HEK293 (cell line): ENCODE data around the gene CHRM4.

Experiments
- CTCF ChIA-PET: fragments of 350-600 bp; formaldehyde crosslinking; extraction: SDS; loops from one replicate; lab custom pipeline; 2021; ENCODE audit warnings: antibody characterized with exemption; lab: Yijun Ruan, JAX
- POLR2A ChIA-PET: fragments of 300-600 bp; formaldehyde crosslinking; extraction: SDS; loops from one replicate; lab custom pipeline; 2020; ENCODE audit warnings: antibody characterized with exemption, inconsistent platforms; lab: Yijun Ruan, JAX
- H3K27ac ChIP-seq: fragments of 200-500 bp; sonication (Bioruptor generic); 2 replicates; pipeline ENCODE4 v1.5.1; 2014; ENCODE audit warnings: low read depth, low read length, control low read depth, inconsistent platforms; ENCODE audit errors: extremely low read depth
- H3K36me3 ChIP-seq, 2 experiments: fragments of 200-500 bp in 1 of 2; sonication (Bioruptor generic) in 1 of 2; 1 replicate in 1 of 2; 2 replicates in 1 of 2; pipeline ENCODE4 v1.5.1; 2014 to 2017; ENCODE audit warnings: inconsistent platforms in 2 of 2, low read length in 2 of 2; ENCODE audit not compliant: control insufficient read depth in 2 of 2, insufficient read depth in 1 of 2
- H3K4me1 ChIP-seq: fragments of 200-500 bp; sonication (Bioruptor generic); 2 replicates; pipeline ENCODE4 v1.5.1; 2014; ENCODE audit warnings: mild to moderate bottlenecking, low read length, inconsistent platforms; ENCODE audit not compliant: control insufficient read depth, insufficient read depth
- H3K4me3 ChIP-seq: 2 replicates; pipeline ENCODE4 v1.5.1; 2011; ENCODE audit warnings: low read depth, mild to moderate bottlenecking, control low read depth, low read length, moderate library complexity
- H3K9me3 ChIP-seq: fragments of 200-500 bp; sonication (Bioruptor generic); 2 replicates; pipeline ENCODE4 v1.5.1; 2014; ENCODE audit warnings: low read depth, low read length, inconsistent platforms; ENCODE audit not compliant: control insufficient read depth, insufficient read depth
- EGR2 ChIP-seq: fragments of 450-650 bp; formaldehyde crosslinking; IDR thresholded peaks from 2 replicates; pipeline ENCODE4 v1.5.1; 2016; ENCODE audit warnings: low read depth, missing biosample characterization, missing genetic modification characterization
- HOXC10 ChIP-seq: sonication (generic); formaldehyde crosslinking; IDR thresholded peaks from 2 replicates; pipeline ENCODE4 v1.8.1; 2023; ENCODE audit warnings: mild to moderate bottlenecking, missing genetic modification reagents
- KLF1 ChIP-seq: fragments of 450-650 bp; formaldehyde crosslinking; IDR thresholded peaks from 2 replicates; pipeline ENCODE4 v1.5.1; 2016; ENCODE audit warnings: missing biosample characterization, missing genetic modification characterization
- OSR2 ChIP-seq: fragments of 450-650 bp; formaldehyde crosslinking; IDR thresholded peaks from 2 replicates; pipeline ENCODE4 v1.5.1; 2016; ENCODE audit warnings: missing biosample characterization, missing genetic modification characterization
- SCRT2 ChIP-seq: fragments of 450-650 bp; formaldehyde crosslinking; IDR thresholded peaks from 2 replicates; pipeline ENCODE4 v1.5.1; 2016; ENCODE audit warnings: missing biosample characterization, missing genetic modification characterization
- SP2 ChIP-seq: fragments of 450-650 bp; formaldehyde crosslinking; IDR thresholded peaks from 2 replicates; pipeline ENCODE4 v1.5.1; 2016; ENCODE audit warnings: missing biosample characterization, missing genetic modification characterization
- SP7 ChIP-seq: fragments of 450-650 bp; formaldehyde crosslinking; IDR thresholded peaks from 2 replicates; pipeline ENCODE4 v1.5.1; 2016; ENCODE audit warnings: missing biosample characterization, missing genetic modification characterization
- TRIM28 ChIP-seq: IDR thresholded peaks from 2 replicates; pipeline ENCODE4 v1.6.1; 2011; ENCODE audit warnings: low read length, control low read depth, borderline replicate concordance
- ZBTB17 ChIP-seq: fragments of 450-650 bp; formaldehyde crosslinking; IDR thresholded peaks from 2 replicates; pipeline ENCODE4 v1.5.1; 2016; ENCODE audit warnings: missing biosample characterization, missing genetic modification characterization
- ZFHX2 ChIP-seq: fragments of 450-650 bp; formaldehyde crosslinking; conservative IDR thresholded peaks from 2 replicates; pipeline ENCODE4 v1.5.1; 2016; ENCODE audit warnings: missing biosample characterization, missing genetic modification characterization
- ZIC2 ChIP-seq: fragments of 450-650 bp; formaldehyde crosslinking; IDR thresholded peaks from 2 replicates; pipeline ENCODE4 v1.5.1; 2016; ENCODE audit warnings: missing biosample characterization, missing genetic modification characterization
- ZNF10 ChIP-seq: fragments of 450-650 bp; formaldehyde crosslinking; IDR thresholded peaks from 2 replicates; pipeline ENCODE4 v1.5.1; 2017; ENCODE audit warnings: missing biosample characterization, missing genetic modification characterization
- ZNF121 ChIP-seq: fragments of 450-650 bp; formaldehyde crosslinking; IDR thresholded peaks from 2 replicates; pipeline ENCODE4 v1.5.1; 2016; ENCODE audit warnings: missing biosample characterization, missing genetic modification characterization
- ZNF155 ChIP-seq: fragments of 450-650 bp; formaldehyde crosslinking; IDR thresholded peaks from 2 replicates; pipeline ENCODE4 v1.5.1; 2016; ENCODE audit warnings: missing biosample characterization, missing genetic modification characterization
- ZNF19 ChIP-seq: fragments of 450-650 bp; formaldehyde crosslinking; IDR thresholded peaks from 2 replicates; pipeline ENCODE4; 2016; ENCODE audit warnings: missing biosample characterization, missing genetic modification characterization, low read depth
- ZNF239 ChIP-seq: fragments of 450-650 bp; formaldehyde crosslinking; IDR thresholded peaks from 2 replicates; pipeline ENCODE4 v1.5.1; 2016; ENCODE audit warnings: missing biosample characterization, missing genetic modification characterization
- ZNF302 ChIP-seq: fragments of 450-650 bp; formaldehyde crosslinking; IDR thresholded peaks from 2 replicates; pipeline ENCODE4 v1.5.1; 2016; ENCODE audit warnings: missing biosample characterization, missing genetic modification characterization, low read depth
- ZNF416 ChIP-seq: fragments of 450-650 bp; formaldehyde crosslinking; IDR thresholded peaks from 2 replicates; pipeline ENCODE4 v1.5.1; 2016; ENCODE audit warnings: missing biosample characterization, missing genetic modification characterization
- ZNF48 ChIP-seq: fragments of 450-650 bp; formaldehyde crosslinking; IDR thresholded peaks from 2 replicates; pipeline ENCODE4 v1.5.1; 2016; ENCODE audit warnings: missing biosample characterization, missing genetic modification characterization
- ZNF501 ChIP-seq: fragments of 450-650 bp; formaldehyde crosslinking; IDR thresholded peaks from 2 replicates; pipeline ENCODE4 v1.5.1; 2016; ENCODE audit warnings: missing biosample characterization, missing genetic modification characterization
- ZNF510 ChIP-seq: fragments of 450-650 bp; formaldehyde crosslinking; IDR thresholded peaks from 2 replicates; pipeline ENCODE4 v1.5.1; 2018; ENCODE audit warnings: mild to moderate bottlenecking, missing genetic modification characterization, missing biosample characterization; ENCODE audit not compliant: insufficient replicate concordance
- ZNF521 ChIP-seq: fragments of 450-650 bp; formaldehyde crosslinking; IDR thresholded peaks from 2 replicates; pipeline ENCODE4 v1.5.1; 2017; ENCODE audit warnings: missing biosample characterization, mild to moderate bottlenecking, missing genetic modification characterization
- ZNF621 ChIP-seq: fragments of 450-650 bp; formaldehyde crosslinking; IDR thresholded peaks from 2 replicates; pipeline ENCODE4 v1.5.1; 2017; ENCODE audit warnings: missing biosample characterization, missing genetic modification characterization
- ZNF768 ChIP-seq: fragments of 450-650 bp; formaldehyde crosslinking; IDR thresholded peaks from 2 replicates; pipeline ENCODE4 v1.5.1; 2018; ENCODE audit warnings: missing biosample characterization, mild to moderate bottlenecking, missing genetic modification characterization
- ZNF776 ChIP-seq: fragments of 450-650 bp; formaldehyde crosslinking; IDR thresholded peaks from 2 replicates; pipeline ENCODE4 v1.5.0; 2017; ENCODE audit warnings: missing biosample characterization, missing genetic modification characterization, borderline replicate concordance
- ZNF830 ChIP-seq: fragments of 450-650 bp; IDR thresholded peaks from 2 replicates; pipeline ENCODE4 v1.5.0; 2018; ENCODE audit warnings: missing biosample characterization, missing genetic modification characterization, low read depth, mild to moderate bottlenecking, moderate library complexity
- ZXDB ChIP-seq: fragments of 450-650 bp; formaldehyde crosslinking; IDR thresholded peaks from 2 replicates; pipeline ENCODE4 v1.5.1; 2016; ENCODE audit warnings: missing biosample characterization, missing genetic modification characterization
- TF ChIP-seq, protein P1 (sequence below): fragments of 450-650 bp; formaldehyde crosslinking; IDR thresholded peaks from 2 replicates; pipeline ENCODE4 v1.5.1; 2016; ENCODE audit warnings: missing biosample characterization, missing genetic modification characterization
- TF ChIP-seq, protein P2 (sequence below): IDR thresholded peaks from 2 replicates; pipeline ENCODE4 v1.6.1; 2011; ENCODE audit warnings: mild to moderate bottlenecking, low read depth, low read length, borderline replicate concordance
- TF ChIP-seq, protein P3 (sequence below): fragments of 450-650 bp; formaldehyde crosslinking; IDR thresholded peaks from 2 replicates; pipeline ENCODE4; 2016; ENCODE audit warnings: missing biosample characterization, missing genetic modification characterization
- TF ChIP-seq, protein P4 (sequence below): fragments of 450-650 bp; formaldehyde crosslinking; optimal IDR thresholded peaks from 2 replicates; pipeline ENCODE3; 2016; ENCODE audit warnings: missing biosample characterization, mild to moderate bottlenecking, missing genetic modification characterization
- TF ChIP-seq, protein P5 (sequence below): fragments of 450-650 bp; formaldehyde crosslinking; IDR thresholded peaks from 2 replicates; pipeline ENCODE4 v1.5.1; 2016; ENCODE audit warnings: missing biosample characterization, missing genetic modification characterization

CHRM4 gene

DNA sequence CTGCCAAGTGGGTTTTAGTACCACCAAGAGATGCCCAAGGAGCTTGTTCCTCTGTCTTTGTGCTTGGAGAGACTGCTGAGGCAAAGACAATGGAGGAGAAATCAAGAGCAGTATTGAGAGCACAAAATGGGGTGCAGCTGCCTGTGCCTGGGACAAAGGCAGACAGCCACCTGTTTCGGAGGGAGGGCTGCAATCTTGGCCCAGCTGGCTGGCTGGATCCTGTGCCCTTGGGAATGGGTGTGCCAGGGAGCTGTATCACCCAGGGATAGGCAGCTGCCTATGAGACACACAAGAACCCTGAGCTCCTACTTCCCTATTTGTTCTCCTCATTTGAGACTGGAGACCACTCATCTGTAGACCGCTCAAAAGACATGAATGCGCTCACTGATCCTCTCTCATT lies 23.3 kb upstream of the CHRM4 start:
- no peak for TF ChIP-seq ZNF19 (tag by site-specific recombination)
- no peak for TF ChIP-seq HOXC10
- TF ChIP-seq ZNF416 (tag by site-specific recombination): no peak
- TF ChIP-seq, protein P1, sequence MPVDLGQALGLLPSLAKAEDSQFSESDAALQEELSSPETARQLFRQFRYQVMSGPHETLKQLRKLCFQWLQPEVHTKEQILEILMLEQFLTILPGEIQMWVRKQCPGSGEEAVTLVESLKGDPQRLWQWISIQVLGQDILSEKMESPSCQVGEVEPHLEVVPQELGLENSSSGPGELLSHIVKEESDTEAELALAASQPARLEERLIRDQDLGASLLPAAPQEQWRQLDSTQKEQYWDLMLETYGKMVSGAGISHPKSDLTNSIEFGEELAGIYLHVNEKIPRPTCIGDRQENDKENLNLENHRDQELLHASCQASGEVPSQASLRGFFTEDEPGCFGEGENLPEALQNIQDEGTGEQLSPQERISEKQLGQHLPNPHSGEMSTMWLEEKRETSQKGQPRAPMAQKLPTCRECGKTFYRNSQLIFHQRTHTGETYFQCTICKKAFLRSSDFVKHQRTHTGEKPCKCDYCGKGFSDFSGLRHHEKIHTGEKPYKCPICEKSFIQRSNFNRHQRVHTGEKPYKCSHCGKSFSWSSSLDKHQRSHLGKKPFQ (tag by site-specific recombination): no peak
- TF ChIP-seq, protein P2, sequence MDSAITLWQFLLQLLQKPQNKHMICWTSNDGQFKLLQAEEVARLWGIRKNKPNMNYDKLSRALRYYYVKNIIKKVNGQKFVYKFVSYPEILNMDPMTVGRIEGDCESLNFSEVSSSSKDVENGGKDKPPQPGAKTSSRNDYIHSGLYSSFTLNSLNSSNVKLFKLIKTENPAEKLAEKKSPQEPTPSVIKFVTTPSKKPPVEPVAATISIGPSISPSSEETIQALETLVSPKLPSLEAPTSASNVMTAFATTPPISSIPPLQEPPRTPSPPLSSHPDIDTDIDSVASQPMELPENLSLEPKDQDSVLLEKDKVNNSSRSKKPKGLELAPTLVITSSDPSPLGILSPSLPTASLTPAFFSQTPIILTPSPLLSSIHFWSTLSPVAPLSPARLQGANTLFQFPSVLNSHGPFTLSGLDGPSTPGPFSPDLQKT: no peak
- TF ChIP-seq ZBTB17: no peak
- TF ChIP-seq ZNF155 (tag by site-specific recombination): no peak
- TF ChIP-seq, protein P3, sequence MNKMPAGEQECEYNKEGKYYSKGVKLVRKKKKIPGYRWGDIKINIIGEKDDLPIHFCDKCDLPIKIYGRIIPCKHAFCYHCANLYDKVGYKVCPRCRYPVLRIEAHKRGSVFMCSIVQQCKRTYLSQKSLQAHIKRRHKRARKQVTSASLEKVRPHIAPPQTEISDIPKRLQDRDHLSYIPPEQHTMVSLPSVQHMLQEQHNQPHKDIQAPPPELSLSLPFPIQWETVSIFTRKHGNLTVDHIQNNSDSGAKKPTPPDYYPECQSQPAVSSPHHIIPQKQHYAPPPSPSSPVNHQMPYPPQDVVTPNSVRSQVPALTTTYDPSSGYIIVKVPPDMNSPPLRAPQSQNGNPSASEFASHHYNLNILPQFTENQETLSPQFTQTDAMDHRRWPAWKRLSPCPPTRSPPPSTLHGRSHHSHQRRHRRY (tag by site-specific recombination): no peak
- Histone ChIP-seq H3K27ac (no peak overlapping the region), H3K4me3 (no peak overlapping the region), H3K9me3 (no peaks in the 10 kb centered on the region), H3K4me1 (peaks cover 3% of the 10 kb centered on the region; the same call in 1 of the 2 replicates), H3K36me3 (peaks cover 0 to 56% of the 10 kb centered on the region in 2 experiments; a peak in 1 of 3 replicates)
- ChIA-PET CTCF (interaction anchor here (0.5 to 0.6 kb wide), 3 partner anchors 23 to 198 kb away, joined by 3 to 4 read pairs (median 3); no protein-coding TSS in a partner anchor), POLR2A (no interaction called here)

DNA sequence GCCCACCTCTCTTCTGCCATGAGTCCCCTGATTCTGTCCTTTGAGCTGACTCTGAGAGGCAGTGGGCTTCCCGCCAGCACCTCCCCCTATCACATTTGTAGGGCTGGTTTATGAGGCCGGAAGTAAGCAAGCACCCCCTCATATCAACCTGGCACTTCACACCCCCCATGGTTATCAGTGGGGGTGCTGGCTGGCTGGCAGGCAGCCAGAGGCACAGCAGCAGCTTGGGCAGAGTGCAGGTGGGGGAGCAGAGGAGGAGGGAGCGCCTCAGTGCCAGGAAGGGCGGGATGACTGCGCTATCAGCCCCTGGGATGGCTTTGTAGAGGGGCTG lies 22.9 kb upstream of the CHRM4 start:
- peaks cover 0 to 60% of the 10 kb centered on the region in 2 experiments; a peak in 1 of 3 replicates for H3K36me3 ChIP-seq
- no peaks in the 10 kb centered on the region for H3K9me3 ChIP-seq
- H3K4me3 ChIP-seq: no peak overlapping the region
- ChIA-PET POLR2A (no interaction called here), CTCF (interaction anchor here (0.5 to 0.7 kb wide), 4 partner anchors 23 to 198 kb away, joined by 3 to 4 read pairs (median 3); no protein-coding TSS in a partner anchor)
- H3K27ac ChIP-seq: no peak overlapping the region
- H3K4me1 ChIP-seq: peaks cover 3% of the 10 kb centered on the region; the same call in 1 of the 2 replicates
- no peak for TF ChIP-seq ZNF768 (tag by site-specific recombination)
- TF ChIP-seq ZNF302 (tag by site-specific recombination): no peak
- TF ChIP-seq ZNF121 (tag by site-specific recombination): no peak
- TF ChIP-seq SP2 (tag by site-specific recombination): no peak
- TF ChIP-seq ZXDB (tag by site-specific recombination): no peak
- peak; percentile 40 for TF ChIP-seq ZFHX2 (tag by site-specific recombination)
- no peak for TF ChIP-seq ZNF521 (tag by site-specific recombination)
- TF ChIP-seq ZNF416 (tag by site-specific recombination): no peak
- no peak for TF ChIP-seq ZNF830
- no peak for TF ChIP-seq ZNF776 (tag by site-specific recombination)
- TF ChIP-seq, protein P4, sequence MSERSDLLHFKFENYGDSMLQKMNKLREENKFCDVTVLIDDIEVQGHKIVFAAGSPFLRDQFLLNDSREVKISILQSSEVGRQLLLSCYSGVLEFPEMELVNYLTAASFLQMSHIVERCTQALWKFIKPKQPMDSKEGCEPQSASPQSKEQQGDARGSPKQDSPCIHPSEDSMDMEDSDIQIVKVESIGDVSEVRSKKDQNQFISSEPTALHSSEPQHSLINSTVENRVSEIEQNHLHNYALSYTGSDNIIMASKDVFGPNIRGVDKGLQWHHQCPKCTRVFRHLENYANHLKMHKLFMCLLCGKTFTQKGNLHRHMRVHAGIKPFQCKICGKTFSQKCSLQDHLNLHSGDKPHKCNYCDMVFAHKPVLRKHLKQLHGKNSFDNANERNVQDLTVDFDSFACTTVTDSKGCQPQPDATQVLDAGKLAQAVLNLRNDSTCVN (tag by site-specific recombination): no peak
- no peak for TF ChIP-seq OSR2 (tag by site-specific recombination)
- TF ChIP-seq, protein P5, sequence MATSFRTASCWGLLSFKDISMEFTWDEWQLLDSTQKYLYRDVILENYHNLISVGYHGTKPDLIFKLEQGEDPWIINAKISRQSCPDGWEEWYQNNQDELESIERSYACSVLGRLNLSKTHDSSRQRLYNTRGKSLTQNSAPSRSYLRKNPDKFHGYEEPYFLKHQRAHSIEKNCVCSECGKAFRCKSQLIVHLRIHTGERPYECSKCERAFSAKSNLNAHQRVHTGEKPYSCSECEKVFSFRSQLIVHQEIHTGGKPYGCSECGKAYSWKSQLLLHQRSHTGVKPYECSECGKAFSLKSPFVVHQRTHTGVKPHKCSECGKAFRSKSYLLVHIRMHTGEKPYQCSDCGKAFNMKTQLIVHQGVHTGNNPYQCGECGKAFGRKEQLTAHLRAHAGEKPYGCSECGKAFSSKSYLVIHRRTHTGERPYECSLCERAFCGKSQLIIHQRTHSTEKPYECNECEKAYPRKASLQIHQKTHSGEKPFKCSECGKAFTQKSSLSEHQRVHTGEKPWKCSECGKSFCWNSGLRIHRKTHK (tag by site-specific recombination): no peak
- TF ChIP-seq SP7 (tag by site-specific recombination): 0 out of 2 replicates have a peak, but pooled peaks have one; percentile 11
- no peak for TF ChIP-seq ZNF239
- peak; percentile 93 for TF ChIP-seq ZIC2 (tag by site-specific recombination)
- TF ChIP-seq EGR2 (tag by site-specific recombination): no peak
- TF ChIP-seq TRIM28: no peak
- TF ChIP-seq ZNF621 (tag by site-specific recombination): no peak
- no peak for TF ChIP-seq SCRT2
- TF ChIP-seq ZNF501 (tag by site-specific recombination): no peak
- TF ChIP-seq ZNF48 (tag by site-specific recombination): no peak
- TF ChIP-seq KLF1 (tag by site-specific recombination): no peak
- TF ChIP-seq ZNF510 (tag by site-specific recombination): no peak
- no peak for TF ChIP-seq ZNF10 (tag by site-specific recombination)
